GM21723 (cell line): ENCODE results near the gene DRD4.
"Not testable (repeated sequence)": the region's sequence is repeated elsewhere in the genome, so short reads cannot be mapped to it uniquely, and the experiment has no call there.

ENCODE experiments used
- ATAC-seq: cut with Tn5 transposase; IDR thresholded peaks from one replicate; pipeline ENCODE4 v1.9.1; 2021; ENCODE audit warnings: mild to moderate bottlenecking, moderate library complexity; ENCODE audit not compliant: unreplicated experiment

Gene DRD4

GRCh38 chr11:641806-642370 is 4.8 kb downstream of the DRD4 start:
- ATAC-seq: no peak

- no peak for ATAC-seq
Measured at GRCh38 chr11:643366-643765, 6.3 kb downstream of the DRD4 start.

- no peak for ATAC-seq
Measured at GRCh38 chr11:643849-644738, 7.0 kb downstream of the DRD4 start.

- ATAC-seq: no peak
Measured at GRCh38 chr11:645536-645935, 8.5 kb downstream of the DRD4 start.

- ATAC-seq: no peak
Measured at GRCh38 chr11:646214-646613, 9.1 kb downstream of the DRD4 start.

- not testable (repeated sequence) for ATAC-seq
Measured at GRCh38 chr11:647672-648158, 10.6 kb downstream of the DRD4 start.

GRCh38 chr11:650482-650881 is 13.4 kb downstream of the DRD4 start:
- no peak for ATAC-seq

- ATAC-seq: not testable (repeated sequence)
Measured at GRCh38 chr11:653136-653535, 16.1 kb downstream of the DRD4 start.

GRCh38 chr11:653837-654236 is 16.8 kb downstream of the DRD4 start:
- no peak for ATAC-seq

GRCh38 chr11:654444-654843 is 17.4 kb downstream of the DRD4 start:
- not testable (repeated sequence) for ATAC-seq

- ATAC-seq: no peak
Measured at GRCh38 chr11:655036-655726, 18.1 kb downstream of the DRD4 start.

GRCh38 chr11:656426-656825 is 19.4 kb downstream of the DRD4 start:
- ATAC-seq: no peak

- ATAC-seq: no peak
Measured at GRCh38 chr11:656866-657265, 19.8 kb downstream of the DRD4 start.

- ATAC-seq: no peak
Measured at GRCh38 chr11:657691-658126, 20.6 kb downstream of the DRD4 start.

GRCh38 chr11:659532-660085 is 22.5 kb downstream of the DRD4 start:
- no peak for ATAC-seq

GRCh38 chr11:660281-660680 is 23.2 kb downstream of the DRD4 start:
- ATAC-seq: no peak

- no peak for ATAC-seq
Measured at GRCh38 chr11:660681-661444, 23.8 kb downstream of the DRD4 start.

GRCh38 chr11:662689-663274 is 25.7 kb downstream of the DRD4 start:
- no peak for ATAC-seq

- ATAC-seq: no peak
Measured at GRCh38 chr11:665062-665703, 28.1 kb downstream of the DRD4 start.
